Activated B cell treated with CpG ODN at 0.5 μM for 24 hours (primary cell): ENCODE measurements around the gene SMOC2. TPM values are rescaled to one million over a fixed set of nuclear protein-coding genes. Genes with fewer than 3 reads are reported as not detected.

Experiments used
- ATAC-seq: fragments of 200-7000 bp; cut with Tn5 transposase; one replicate; pipeline ENCODE4 v1.10.0; 2021; ENCODE audit warnings: low read depth, mild to moderate bottlenecking, moderate library complexity
- CTCF ChIA-PET: fragments of 350-600 bp; sonication (Branson Sonifier 250); formaldehyde crosslinking; loops from one replicate; lab custom pipeline; 2021; ENCODE audit warnings: antibody characterized with exemption; lab: Charles Lee
- POLR2A ChIA-PET: fragments of 350-600 bp; sonication (Branson Sonifier 250); formaldehyde crosslinking; loops from one replicate; lab custom pipeline; 2021; ENCODE audit warnings: antibody characterized with exemption; lab: Charles Lee
- DNase-seq: peaks from one replicate; pipeline ENCODE4 v3.0.0; 2022
- H3K27ac Mint-ChIP-seq: one replicate; pipeline ENCODE4 v1.8.0; 2020; ENCODE audit warnings: mixed read lengths
- H3K27me3 Mint-ChIP-seq: one replicate; pipeline ENCODE4 v1.8.0; 2021; ENCODE audit warnings: mixed read lengths
- H3K36me3 Mint-ChIP-seq: one replicate; pipeline ENCODE4 v1.8.0; 2021; ENCODE audit warnings: low read depth, mixed read lengths
- H3K4me1 Mint-ChIP-seq: one replicate; pipeline ENCODE4 v1.8.0; 2021; ENCODE audit warnings: mixed read lengths
- H3K4me3 Mint-ChIP-seq: one replicate; pipeline ENCODE4 v1.8.0; 2020; ENCODE audit warnings: mild to moderate bottlenecking, mixed read lengths
- H3K9me3 Mint-ChIP-seq: one replicate; pipeline ENCODE4 v1.8.0; 2020; ENCODE audit warnings: mixed read lengths
- CTCF ChIP-seq: fragments of 200-600 bp; IDR thresholded peaks from one replicate; pipeline ENCODE4 v1.8.0; 2022; ENCODE audit warnings: antibody characterized with exemption, mild to moderate bottlenecking
- intact Hi-C: fragments of 100-400 bp; cut with micrococcal nuclease; formaldehyde crosslinking; loops from one replicate; pipeline ENCODE4 v1.15.1; 2024
- total RNA-seq: library from RNA; stranded (reverse); gene quantifications from 2 replicates; pipeline ENCODE4 v1.2.3, GENCODE V29; 2022

The SMOC2 gene
- total RNA-seq, 1 donor from 2014 or later = not detected

GRCh38 chr6:168469926-168470325 is 28.9 kb downstream of the SMOC2 start:
- intact Hi-C loops = no loop called here
- Mint-ChIP-seq H3K9me3 (peaks cover 2% of the 10 kb centered on the region), H3K27me3 (no peaks in the 10 kb centered on the region), H3K4me3 (no peak overlapping the region), H3K4me1 (no peaks in the 10 kb centered on the region), H3K36me3 (no peaks in the 10 kb centered on the region), H3K27ac (no peak overlapping the region)
- CTCF ChIA-PET = no interaction called here
- ATAC-seq = no peak
- no peak for DNase-seq
- POLR2A ChIA-PET = no interaction called here
- no peak for TF ChIP-seq CTCF

- TF ChIP-seq CTCF = no peak
- no peak overlapping the region for H3K27ac Mint-ChIP-seq
- H3K36me3 Mint-ChIP-seq = no peaks in the 10 kb centered on the region
- DNase-seq = no peak
- no peak overlapping the region for H3K4me3 Mint-ChIP-seq
- ATAC-seq = no peak
- peaks cover 2% of the 10 kb centered on the region for H3K9me3 Mint-ChIP-seq
- POLR2A ChIA-PET = no interaction called here
- H3K4me1 Mint-ChIP-seq = no peaks in the 10 kb centered on the region
- intact Hi-C loops = no loop called here
- no peaks in the 10 kb centered on the region for H3K27me3 Mint-ChIP-seq
- CTCF ChIA-PET = no interaction called here
Measured at GRCh38 chr6:168472363-168472762, 31.4 kb downstream of the SMOC2 start.

- no peak for ATAC-seq
- TF ChIP-seq CTCF = no peak
- no peaks in the 10 kb centered on the region for H3K36me3 Mint-ChIP-seq
- no peaks in the 10 kb centered on the region for H3K4me1 Mint-ChIP-seq
- peaks cover 2% of the 10 kb centered on the region for H3K9me3 Mint-ChIP-seq
- H3K27me3 Mint-ChIP-seq = no peaks in the 10 kb centered on the region
- DNase-seq = no peak
- POLR2A ChIA-PET = no interaction called here
- intact Hi-C loops = no loop called here
- H3K27ac Mint-ChIP-seq = no peak overlapping the region
- no peak overlapping the region for H3K4me3 Mint-ChIP-seq
- CTCF ChIA-PET = no interaction called here
Measured at GRCh38 chr6:168473197-168473596, 32.2 kb downstream of the SMOC2 start.

GRCh38 chr6:168475188-168476013 is 34.4 kb downstream of the SMOC2 start:
- intact Hi-C loops = no loop called here
- no peak overlapping the region for H3K27ac Mint-ChIP-seq
- TF ChIP-seq CTCF = no peak
- peaks cover 10% of the 10 kb centered on the region for H3K9me3 Mint-ChIP-seq
- ATAC-seq = no peak
- no peaks in the 10 kb centered on the region for H3K4me1 Mint-ChIP-seq
- no peak overlapping the region for H3K4me3 Mint-ChIP-seq
- no peaks in the 10 kb centered on the region for H3K36me3 Mint-ChIP-seq
- no peak for DNase-seq
- ChIA-PET CTCF (no interaction called here), POLR2A (no interaction called here)
- H3K27me3 Mint-ChIP-seq = no peaks in the 10 kb centered on the region

- DNase-seq (no peak), ATAC-seq (no peak)
- Mint-ChIP-seq H3K9me3 (peaks cover 15% of the 10 kb centered on the region), H3K4me1 (no peaks in the 10 kb centered on the region), H3K36me3 (no peaks in the 10 kb centered on the region), H3K27me3 (no peaks in the 10 kb centered on the region), H3K27ac (no peak overlapping the region), H3K4me3 (no peak overlapping the region)
- ChIA-PET POLR2A (no interaction called here), CTCF (no interaction called here)
- TF ChIP-seq CTCF = no peak
- intact Hi-C loops = no loop called here
Measured at GRCh38 chr6:168479421-168479820, 38.4 kb downstream of the SMOC2 start.
